Naive thymus-derived CD8-positive, alpha-beta T cell (primary cell): Measurements from ENCODE around the gene CCSER1. TPM values are rescaled to one million over a fixed set of nuclear protein-coding genes. Genes with fewer than 3 reads are reported as not detected.
"Not testable (repeated sequence)": the region's sequence is repeated elsewhere in the genome, so short reads cannot be mapped to it uniquely, and the experiment has no call there.

Experiments
- ATAC-seq, 2 donors: fragments of 150-1000 bp; cut with Tn5 transposase in 1 of 2; sonication (Bioruptor Pico), chemical (Tn5 transposase) in 1 of 2; 1 replicate in 1 of 2; 2 replicates in 1 of 2; pipeline ENCODE4 v1.10.0; 2021; ENCODE audit warnings: mild to moderate bottlenecking in 2 of 2, moderate library complexity in 2 of 2
- POLR2A ChIA-PET: fragments of 350-600 bp; sonication (Branson Sonifier 250); formaldehyde crosslinking; loops from one replicate; lab custom pipeline; 2021; ENCODE audit warnings: antibody characterized with exemption; lab: Charles Lee
- DNase-seq, 10 donors: peaks; one replicate each; pipeline versions ENCODE4 v3.0.0 to v3.0.0-alpha.2; 2020 to 2022
- H3K27ac Mint-ChIP-seq, 10 donors: one replicate each; pipeline ENCODE4 v1.8.0; 2020 to 2022; ENCODE audit warnings: mild to moderate bottlenecking in 10 of 10, mixed read lengths in 10 of 10, moderate library complexity in 4 of 10, inconsistent platforms in 1 of 10
- H3K27me3 Mint-ChIP-seq, 5 donors: one replicate each; pipeline ENCODE4 v1.8.0; 2021 to 2022; ENCODE audit warnings: mixed read lengths in 5 of 5
- H3K36me3 Mint-ChIP-seq, 3 donors: one replicate each; pipeline ENCODE4 v1.8.0; 2020 to 2022; ENCODE audit warnings: mixed read lengths in 3 of 3, mild to moderate bottlenecking in 2 of 3, inconsistent platforms in 1 of 3
- H3K4me1 Mint-ChIP-seq, 4 donors: one replicate each; pipeline ENCODE4 v1.8.0; 2021 to 2022; ENCODE audit warnings: mixed read lengths in 4 of 4
- H3K4me3 Mint-ChIP-seq, 10 donors: one replicate each; pipeline ENCODE4 v1.8.0; 2020 to 2022; ENCODE audit warnings: mild to moderate bottlenecking in 10 of 10, mixed read lengths in 10 of 10, moderate library complexity in 6 of 10, inconsistent platforms in 1 of 10
- H3K9me3 Mint-ChIP-seq, 9 donors: one replicate each; pipeline ENCODE4 v1.8.0; 2020 to 2022; ENCODE audit warnings: mixed read lengths in 9 of 9, mild to moderate bottlenecking in 3 of 9, inconsistent platforms in 1 of 9, moderate library complexity in 1 of 9
- polyA plus RNA-seq, 3 donors: library from polyadenylated mRNA; unstranded; fragments of 300-500 nt; fragmentation: Illumina TruSeq; gene quantifications; one replicate each; pipeline ENCODE4 v1.2.3, GENCODE V29; 2021
- total RNA-seq, 8 experiments: library from RNA in 2 of 8; stranded (reverse) in 2 of 8; gene quantifications; one replicate each; pipeline ENCODE4 v1.2.3 and lab custom pipeline; 2021 to 2026

CCSER1 gene
- total and polyA plus RNA-seq, 5 experiments from 2014 or later, result 0.19 to 0.47 TPM; not detected in 3

DNA sequence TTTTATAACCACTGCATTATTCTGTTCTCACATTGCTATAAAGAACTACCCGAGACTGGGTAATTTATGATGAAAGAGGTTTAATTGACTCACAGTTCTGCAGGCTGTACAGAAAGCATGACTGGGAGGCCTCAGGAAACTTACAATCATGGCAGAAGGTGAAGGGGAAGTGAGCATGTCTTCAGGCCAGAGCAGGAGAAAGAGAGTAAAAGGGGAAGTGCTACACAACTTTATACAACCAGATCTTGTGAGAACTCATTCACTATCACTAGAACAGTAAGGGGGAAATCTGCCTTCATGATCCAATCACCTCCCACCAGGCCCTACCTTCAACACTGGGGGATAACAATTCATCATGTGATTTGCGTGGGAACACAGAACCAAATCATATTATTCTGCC, 1199.0 kb downstream of the CCSER1 start:
- H3K36me3 Mint-ChIP-seq, H3K27ac Mint-ChIP-seq, H3K4me3 Mint-ChIP-seq, H3K4me1 Mint-ChIP-seq, ATAC-seq, DNase-seq, H3K27me3 Mint-ChIP-seq, POLR2A ChIA-PET: not testable (repeated sequence)
- peaks cover 13 to 43% (median 22%) of the 10 kb centered on the region in 9 donors for H3K9me3 Mint-ChIP-seq

DNA sequence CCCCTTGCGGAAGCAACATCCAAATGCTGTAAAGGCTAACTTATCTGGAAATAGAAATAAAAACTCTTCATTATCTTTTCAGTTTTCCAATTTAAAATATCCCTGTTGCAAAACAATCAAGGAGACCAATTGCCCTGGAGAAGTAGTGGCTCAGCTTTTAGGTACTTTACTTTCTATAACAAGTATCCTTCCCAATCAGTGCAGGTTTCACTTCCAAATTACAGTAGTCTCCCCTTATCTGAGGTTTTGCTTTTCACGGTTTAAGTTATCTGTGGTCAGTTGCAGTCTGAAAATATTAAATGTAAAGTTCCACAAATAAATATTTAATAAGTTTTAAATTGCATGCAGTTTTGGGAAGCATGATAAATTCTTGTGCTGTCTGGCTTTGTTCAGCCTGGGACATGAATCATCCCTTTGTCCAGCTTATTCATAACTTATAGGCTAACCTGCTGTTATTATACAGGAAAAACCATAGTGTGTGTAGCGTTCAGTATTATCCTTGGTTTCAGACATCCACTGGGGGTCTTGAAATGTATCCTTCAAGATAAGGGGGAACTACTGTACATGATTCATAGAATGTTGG, 1203.5 kb downstream of the CCSER1 start:
- POLR2A ChIA-PET, result no interaction called here
- H3K4me1 Mint-ChIP-seq, result no peaks in the 10 kb centered on the region
- no peak overlapping the region for H3K4me3 Mint-ChIP-seq
- peaks cover 7 to 45% (median 18%) of the 10 kb centered on the region in 9 donors for H3K9me3 Mint-ChIP-seq
- H3K27me3 Mint-ChIP-seq, result no peaks in the 10 kb centered on the region
- H3K36me3 Mint-ChIP-seq, result peaks cover 0 to 8% (median 0%) of the 10 kb centered on the region in 3 donors
- ATAC-seq (no peak), DNase-seq (no peak)
- no peak overlapping the region for H3K27ac Mint-ChIP-seq

- Mint-ChIP-seq H3K9me3 (peaks cover 0 to 15% (median 0%) of the 10 kb centered on the region in 9 donors), H3K4me1 (no peaks in the 10 kb centered on the region), H3K36me3 (no peaks in the 10 kb centered on the region), H3K4me3 (no peak overlapping the region), H3K27me3 (no peaks in the 10 kb centered on the region), H3K27ac (no peak overlapping the region)
- DNase-seq, result no peak
- POLR2A ChIA-PET, result no interaction called here
- ATAC-seq, result no peak
These were observed 1213.6 kb downstream of the CCSER1 start for GRCh38 chr4:91340822-91341221.

GRCh38 chr4:91345632-91346031, 1218.4 kb downstream of the CCSER1 start:
- Mint-ChIP-seq H3K9me3 (peaks cover 0 to 13% (median 0%) of the 10 kb centered on the region in 9 donors), H3K27ac (no peak overlapping the region), H3K4me3 (no peak overlapping the region), H3K27me3 (no peaks in the 10 kb centered on the region), H3K4me1 (no peaks in the 10 kb centered on the region), H3K36me3 (no peaks in the 10 kb centered on the region)
- DNase-seq (no peak), ATAC-seq (no peak)
- POLR2A ChIA-PET, result no interaction called here

GRCh38 chr4:91356496-91356895, 1229.3 kb downstream of the CCSER1 start:
- H3K9me3 Mint-ChIP-seq, result peaks cover 0 to 33% (median 10%) of the 10 kb centered on the region in 9 donors
- H3K27ac Mint-ChIP-seq, H3K36me3 Mint-ChIP-seq, POLR2A ChIA-PET, DNase-seq, ATAC-seq, H3K27me3 Mint-ChIP-seq, H3K4me3 Mint-ChIP-seq, H3K4me1 Mint-ChIP-seq: not testable (repeated sequence)

- peaks cover 0 to 28% (median 9%) of the 10 kb centered on the region in 9 donors for H3K9me3 Mint-ChIP-seq
- H3K27ac Mint-ChIP-seq, ATAC-seq, H3K36me3 Mint-ChIP-seq, H3K27me3 Mint-ChIP-seq, POLR2A ChIA-PET, DNase-seq, H3K4me1 Mint-ChIP-seq, H3K4me3 Mint-ChIP-seq: not testable (repeated sequence)
These were observed 1230.8 kb downstream of the CCSER1 start for GRCh38 chr4:91358016-91358415.

GRCh38 chr4:91358621-91359020, 1231.4 kb downstream of the CCSER1 start:
- ATAC-seq, H3K4me1 Mint-ChIP-seq, H3K36me3 Mint-ChIP-seq, H3K27ac Mint-ChIP-seq, H3K4me3 Mint-ChIP-seq, DNase-seq, POLR2A ChIA-PET, H3K27me3 Mint-ChIP-seq: not testable (repeated sequence)
- H3K9me3 Mint-ChIP-seq, result peaks cover 0 to 23% (median 7%) of the 10 kb centered on the region in 9 donors

GRCh38 chr4:91359041-91360031, 1232.1 kb downstream of the CCSER1 start:
- Mint-ChIP-seq H3K4me1 (no peaks in the 10 kb centered on the region), H3K4me3 (no peak overlapping the region), H3K36me3 (no peaks in the 10 kb centered on the region), H3K27me3 (no peaks in the 10 kb centered on the region), H3K27ac (no peak overlapping the region), H3K9me3 (peaks cover 0 to 19% (median 6%) of the 10 kb centered on the region in 9 donors)
- no peak for DNase-seq
- no peak for ATAC-seq
- POLR2A ChIA-PET, result no interaction called here

- DNase-seq, result no peak
- H3K27me3 Mint-ChIP-seq, result no peaks in the 10 kb centered on the region
- no peaks in the 10 kb centered on the region for H3K36me3 Mint-ChIP-seq
- ATAC-seq, result no peak
- POLR2A ChIA-PET, result no interaction called here
- peaks cover 0 to 16% (median 7%) of the 10 kb centered on the region in 9 donors for H3K9me3 Mint-ChIP-seq
- H3K4me3 Mint-ChIP-seq, result no peak overlapping the region
- no peak overlapping the region for H3K27ac Mint-ChIP-seq
- no peaks in the 10 kb centered on the region for H3K4me1 Mint-ChIP-seq
These were observed 1234.9 kb downstream of the CCSER1 start for GRCh38 chr4:91362125-91362524.

GRCh38 chr4:91366554-91366953, 1239.4 kb downstream of the CCSER1 start:
- H3K9me3 Mint-ChIP-seq, result peaks cover 0 to 14% (median 7%) of the 10 kb centered on the region in 9 donors
- POLR2A ChIA-PET, result no interaction called here
- no peak for ATAC-seq

DNA sequence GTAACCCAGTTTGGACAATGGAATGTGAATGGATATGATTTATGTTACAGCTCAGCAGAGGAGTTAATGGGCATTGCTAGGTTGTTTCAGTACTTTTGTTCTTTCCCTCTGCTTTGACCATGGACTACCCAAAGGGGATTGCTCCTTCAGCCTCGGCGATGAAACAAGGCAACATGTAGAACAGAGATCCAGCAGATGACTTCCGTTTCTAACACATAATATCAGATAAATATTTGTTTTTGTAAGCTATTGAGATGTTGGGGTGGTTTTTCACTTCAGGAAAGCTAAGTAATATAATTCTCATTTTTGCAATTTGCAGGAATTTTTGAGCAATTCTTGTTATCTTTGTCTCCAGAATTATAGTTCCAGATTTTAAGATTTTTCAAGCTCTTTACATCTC, 1241.9 kb downstream of the CCSER1 start:
- H3K27me3 Mint-ChIP-seq, result no peaks in the 10 kb centered on the region
- DNase-seq (no peak), ATAC-seq (no peak)
- H3K4me3 Mint-ChIP-seq, result no peak overlapping the region
- POLR2A ChIA-PET, result interaction anchor here (0.6 kb wide), 1 partner anchor 44 kb away, joined by 3 read pairs; no protein-coding TSS in a partner anchor
- H3K4me1 Mint-ChIP-seq, result peaks cover 0 to 1% (median 0%) of the 10 kb centered on the region in 4 donors
- peaks cover 3 to 20% (median 12%) of the 10 kb centered on the region in 9 donors for H3K9me3 Mint-ChIP-seq
- H3K27ac Mint-ChIP-seq, result no peak overlapping the region
- H3K36me3 Mint-ChIP-seq, result no peaks in the 10 kb centered on the region

More at GRCh38 chr4:91366554-91366953, 1239.4 kb downstream of the CCSER1 start:
- Mint-ChIP-seq H3K27ac (no peak overlapping the region), H3K36me3 (no peaks in the 10 kb centered on the region), H3K4me3 (no peak overlapping the region), H3K27me3 (no peaks in the 10 kb centered on the region), H3K4me1 (peaks cover 0 to 1% (median 0%) of the 10 kb centered on the region in 4 donors)
- no peak for DNase-seq

DNA sequence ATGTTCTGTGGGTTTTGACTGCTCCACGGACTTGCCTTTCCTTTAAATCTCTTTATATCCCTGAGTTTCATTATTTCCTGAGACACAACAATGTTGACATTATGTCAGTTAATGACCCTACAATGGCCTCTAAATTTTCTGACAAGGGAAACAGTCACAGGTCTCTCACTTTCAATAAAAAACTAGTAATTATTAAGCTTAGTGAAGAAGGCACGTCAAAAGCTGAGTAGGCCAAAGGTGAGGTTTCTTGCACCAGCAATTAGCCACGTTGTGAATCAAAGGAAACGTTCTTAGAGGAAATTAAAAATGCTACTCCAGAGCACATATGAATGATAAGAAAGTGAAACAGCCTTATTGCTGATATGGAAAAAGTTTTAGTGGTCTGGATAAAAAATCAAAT, 1246.4 kb downstream of the CCSER1 start:
- DNase-seq (no peak), ATAC-seq (no peak)
- no peak overlapping the region for H3K4me3 Mint-ChIP-seq
- POLR2A ChIA-PET, result no interaction called here
- no peaks in the 10 kb centered on the region for H3K27me3 Mint-ChIP-seq
- no peaks in the 10 kb centered on the region for H3K36me3 Mint-ChIP-seq
- H3K9me3 Mint-ChIP-seq, result peaks cover 6 to 33% (median 19%) of the 10 kb centered on the region in 9 donors
- H3K4me1 Mint-ChIP-seq, result peaks cover 0 to 1% (median 0%) of the 10 kb centered on the region in 4 donors
- no peak overlapping the region for H3K27ac Mint-ChIP-seq

DNA sequence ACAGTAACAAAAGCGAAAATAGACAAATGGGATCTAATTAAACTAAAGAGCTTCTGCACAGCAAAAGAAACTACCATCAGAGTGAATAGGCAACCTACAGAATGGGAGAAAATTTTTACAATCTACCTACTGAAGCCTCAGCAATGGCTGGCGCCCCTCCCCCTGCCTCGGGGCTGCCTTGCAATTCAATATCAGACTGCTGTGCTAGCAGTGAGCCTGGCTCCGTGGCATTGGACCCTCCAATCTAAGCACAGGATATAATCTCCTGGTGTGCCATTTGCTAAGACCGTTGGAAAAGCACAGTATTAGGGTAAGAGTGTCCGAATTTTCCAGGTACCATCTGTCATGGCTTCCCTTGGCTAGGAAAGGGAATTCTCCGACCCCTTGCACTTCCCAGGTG, 1278.2 kb downstream of the CCSER1 start:
- H3K27me3 Mint-ChIP-seq, ATAC-seq, H3K36me3 Mint-ChIP-seq, POLR2A ChIA-PET, H3K4me3 Mint-ChIP-seq, H3K27ac Mint-ChIP-seq, DNase-seq, H3K4me1 Mint-ChIP-seq: not testable (repeated sequence)
- peaks cover 0 to 28% (median 20%) of the 10 kb centered on the region in 9 donors for H3K9me3 Mint-ChIP-seq
